Measurements from ENCODE around the gene MROH9.

Gene MROH9

GRCh38 chr1:170967042-170967910 is 31.9 kb downstream of the MROH9 start:
- Histone ChIP-seq H3K27me3 (ENCODE audit: control insufficient read depth, insufficient read depth, low read length) (no peaks in the 10 kb centered on the region), H3K9me3 (ENCODE audit: control insufficient read depth, insufficient read depth, low read depth, low read length) (no peaks in the 10 kb centered on the region), H3K4me1 (ENCODE audit: control insufficient read depth, insufficient read depth, low read length) (peaks cover 6% of the 10 kb centered on the region; the same call in 1 of the 2 replicates), H3K9ac (ENCODE audit: low read length) (no peak overlapping the region), H3K36me3 (ENCODE audit: control insufficient read depth, insufficient read depth, low read length) (no peaks in the 10 kb centered on the region), H3K4me3 (ENCODE audit: low read depth, low read length) (no peak overlapping the region), H3K27ac (ENCODE audit: low read depth, low read length) (no peak overlapping the region)

- Histone ChIP-seq H3K4me3 (ENCODE audit: low read depth, low read length) (no peak overlapping the region), H3K9ac (ENCODE audit: low read length) (no peak overlapping the region), H3K36me3 (ENCODE audit: control insufficient read depth, insufficient read depth, low read length) (no peaks in the 10 kb centered on the region), H3K27me3 (ENCODE audit: control insufficient read depth, insufficient read depth, low read length) (no peaks in the 10 kb centered on the region), H3K4me1 (ENCODE audit: control insufficient read depth, insufficient read depth, low read length) (peaks cover 6% of the 10 kb centered on the region; the same call in 1 of the 2 replicates), H3K9me3 (ENCODE audit: control insufficient read depth, insufficient read depth, low read depth, low read length) (peaks cover under 1% of the 10 kb centered on the region; the same call in 1 of the 2 replicates), H3K27ac (ENCODE audit: low read depth, low read length) (no peak overlapping the region)
Observed at GRCh38 chr1:170970256-170970655, 34.9 kb downstream of the MROH9 start.

DNA sequence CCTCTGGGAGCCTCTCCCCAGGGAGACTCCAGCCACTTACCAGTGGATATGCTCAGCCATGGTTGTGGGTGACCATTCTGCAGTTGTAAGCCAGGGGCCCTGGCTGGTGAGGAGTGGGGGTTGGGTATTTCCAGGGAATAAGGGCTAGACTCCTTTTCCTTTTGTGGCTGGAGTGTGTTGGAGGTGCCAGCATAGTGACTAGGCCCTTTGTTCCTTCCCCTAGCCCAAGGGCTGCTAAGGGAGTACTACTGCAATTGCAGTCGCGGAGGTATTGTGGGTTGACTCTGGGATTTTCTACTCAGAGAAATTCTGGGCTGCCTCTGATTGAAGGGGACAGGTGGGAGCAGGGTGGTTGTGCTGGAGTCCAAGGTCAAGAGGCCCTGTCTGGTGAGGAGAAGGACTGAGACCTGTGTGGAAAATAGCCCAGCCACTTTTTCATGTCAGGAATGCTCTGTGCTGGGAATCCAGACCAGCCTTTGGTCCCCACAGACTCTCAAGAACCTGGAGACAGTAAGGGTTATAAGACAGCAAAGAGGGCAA is 43.1 kb downstream of the MROH9 start:
- Histone ChIP-seq H3K4me3 (ENCODE audit: low read depth, low read length) (no peak overlapping the region), H3K9me3 (ENCODE audit: control insufficient read depth, insufficient read depth, low read depth, low read length) (peaks cover 4% of the 10 kb centered on the region; the same call in 1 of the 2 replicates), H3K36me3 (ENCODE audit: control insufficient read depth, insufficient read depth, low read length) (no peaks in the 10 kb centered on the region), H3K9ac (ENCODE audit: low read length) (no peak overlapping the region), H3K27me3 (ENCODE audit: control insufficient read depth, insufficient read depth, low read length) (no peaks in the 10 kb centered on the region), H3K27ac (ENCODE audit: low read depth, low read length) (no peak overlapping the region), H3K4me1 (ENCODE audit: control insufficient read depth, insufficient read depth, low read length) (no peaks in the 10 kb centered on the region)

DNA sequence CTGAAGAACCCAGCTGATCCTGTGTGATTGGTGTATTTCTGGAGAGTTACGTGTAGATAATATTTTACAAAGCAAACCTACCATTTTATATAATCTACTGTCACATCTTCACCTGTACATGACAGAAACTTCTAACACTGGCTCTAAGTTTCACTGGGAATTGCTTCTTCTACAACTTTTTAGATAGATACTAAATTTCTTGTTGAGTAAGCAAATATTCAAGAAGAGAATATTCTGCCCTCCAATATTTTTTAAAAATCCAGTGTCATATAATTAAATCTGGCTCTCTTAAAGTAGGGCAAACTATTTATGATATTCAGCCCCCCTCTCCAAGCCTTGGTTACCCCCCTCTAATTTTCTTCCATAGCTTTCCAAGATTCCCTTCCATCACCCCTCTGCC is 50.1 kb downstream of the MROH9 start:
- Histone ChIP-seq H3K9ac (ENCODE audit: low read length) (no peak overlapping the region), H3K4me1 (ENCODE audit: control insufficient read depth, insufficient read depth, low read length) (no peaks in the 10 kb centered on the region), H3K36me3 (ENCODE audit: control insufficient read depth, insufficient read depth, low read length) (no peaks in the 10 kb centered on the region), H3K27ac (ENCODE audit: low read depth, low read length) (no peak overlapping the region), H3K27me3 (ENCODE audit: control insufficient read depth, insufficient read depth, low read length) (no peaks in the 10 kb centered on the region), H3K4me3 (ENCODE audit: low read depth, low read length) (no peak overlapping the region), H3K9me3 (ENCODE audit: control insufficient read depth, insufficient read depth, low read depth, low read length) (no peaks in the 10 kb centered on the region)

GRCh38 chr1:170986901-170987300 is 51.6 kb downstream of the MROH9 start:
- Histone ChIP-seq H3K27ac (ENCODE audit: low read depth, low read length) (no peak overlapping the region), H3K27me3 (ENCODE audit: control insufficient read depth, insufficient read depth, low read length) (no peaks in the 10 kb centered on the region), H3K9me3 (ENCODE audit: control insufficient read depth, insufficient read depth, low read depth, low read length) (no peaks in the 10 kb centered on the region), H3K9ac (ENCODE audit: low read length) (no peak overlapping the region), H3K4me3 (ENCODE audit: low read depth, low read length) (no peak overlapping the region), H3K36me3 (ENCODE audit: control insufficient read depth, insufficient read depth, low read length) (no peaks in the 10 kb centered on the region), H3K4me1 (ENCODE audit: control insufficient read depth, insufficient read depth, low read length) (no peaks in the 10 kb centered on the region)

DNA sequence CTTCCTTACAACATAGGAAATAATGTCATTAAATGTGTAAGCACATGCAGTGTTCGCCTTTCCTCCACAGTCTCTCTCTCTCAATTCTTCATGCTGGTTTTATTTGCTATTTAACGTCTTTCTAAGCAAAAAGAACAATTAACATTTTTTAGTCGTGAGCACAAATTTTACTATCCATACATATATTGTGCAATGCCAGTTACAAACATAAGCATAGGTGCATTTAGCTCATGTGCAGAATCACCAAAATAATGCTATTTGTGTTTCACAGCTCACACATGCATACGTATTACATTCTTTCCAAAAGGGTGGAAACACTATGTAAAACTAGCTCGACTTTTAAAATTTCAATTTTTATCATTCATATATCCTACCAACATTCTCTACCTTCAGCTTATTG is 52.1 kb downstream of the MROH9 start:
- Histone ChIP-seq H3K36me3 (ENCODE audit: control insufficient read depth, insufficient read depth, low read length) (no peaks in the 10 kb centered on the region), H3K27me3 (ENCODE audit: control insufficient read depth, insufficient read depth, low read length) (no peaks in the 10 kb centered on the region)

GRCh38 chr1:170993151-170993550 is 57.8 kb downstream of the MROH9 start:
- Histone ChIP-seq H3K27ac (ENCODE audit: low read depth, low read length) (no peak overlapping the region), H3K9me3 (ENCODE audit: control insufficient read depth, insufficient read depth, low read depth, low read length) (no peaks in the 10 kb centered on the region)

More for the DNA sequence above, 52.1 kb downstream of the MROH9 start:
- Histone ChIP-seq H3K4me3 (ENCODE audit: low read depth, low read length) (no peak overlapping the region), H3K4me1 (ENCODE audit: control insufficient read depth, insufficient read depth, low read length) (no peaks in the 10 kb centered on the region), H3K27ac (ENCODE audit: low read depth, low read length) (no peak overlapping the region), H3K9ac (ENCODE audit: low read length) (no peak overlapping the region), H3K9me3 (ENCODE audit: control insufficient read depth, insufficient read depth, low read depth, low read length) (no peaks in the 10 kb centered on the region)

GRCh38 chr1:170993717-170994116 is 58.4 kb downstream of the MROH9 start:
- Histone ChIP-seq H3K27ac (ENCODE audit: low read depth, low read length) (no peak overlapping the region), H3K4me1 (ENCODE audit: control insufficient read depth, insufficient read depth, low read length) (no peaks in the 10 kb centered on the region), H3K27me3 (ENCODE audit: control insufficient read depth, insufficient read depth, low read length) (no peaks in the 10 kb centered on the region), H3K36me3 (ENCODE audit: control insufficient read depth, insufficient read depth, low read length) (no peaks in the 10 kb centered on the region), H3K9ac (ENCODE audit: low read length) (no peak overlapping the region), H3K4me3 (ENCODE audit: low read depth, low read length) (no peak overlapping the region), H3K9me3 (ENCODE audit: control insufficient read depth, insufficient read depth, low read depth, low read length) (no peaks in the 10 kb centered on the region)

More at GRCh38 chr1:170993151-170993550, 57.8 kb downstream of the MROH9 start:
- Histone ChIP-seq H3K9ac (ENCODE audit: low read length) (no peak overlapping the region), H3K27me3 (ENCODE audit: control insufficient read depth, insufficient read depth, low read length) (no peaks in the 10 kb centered on the region), H3K4me1 (ENCODE audit: control insufficient read depth, insufficient read depth, low read length) (no peaks in the 10 kb centered on the region), H3K4me3 (ENCODE audit: low read depth, low read length) (no peak overlapping the region), H3K36me3 (ENCODE audit: control insufficient read depth, insufficient read depth, low read length) (no peaks in the 10 kb centered on the region)

DNA sequence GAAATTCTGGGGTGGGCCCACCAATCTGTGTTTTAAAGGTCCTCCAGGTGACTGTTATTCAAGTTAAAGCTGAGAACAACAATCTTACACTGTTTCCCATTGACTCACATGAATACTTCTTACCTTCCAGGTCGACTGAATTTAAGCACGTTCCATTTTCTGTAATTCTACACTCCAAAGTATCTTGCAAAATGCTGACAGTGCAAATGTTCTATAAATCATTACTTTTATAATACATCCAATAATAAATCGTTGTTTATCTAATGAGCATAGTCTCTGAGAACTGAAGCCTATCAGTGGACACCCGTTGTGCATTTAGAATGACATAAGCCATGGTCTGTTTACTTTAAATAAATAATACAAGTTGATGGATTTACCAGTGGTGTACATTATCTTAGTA is 79.5 kb downstream of the MROH9 start:
- H3K9ac ChIP-seq (ENCODE audit: low read length): no peak overlapping the region
- no peak overlapping the region for H3K4me3 ChIP-seq (ENCODE audit: low read depth, low read length)
- H3K9me3 ChIP-seq (ENCODE audit: control insufficient read depth, insufficient read depth, low read depth, low read length): no peaks in the 10 kb centered on the region
- H3K4me1 ChIP-seq (ENCODE audit: control insufficient read depth, insufficient read depth, low read length): peaks cover 7% of the 10 kb centered on the region
- no peaks in the 10 kb centered on the region for H3K27me3 ChIP-seq (ENCODE audit: control insufficient read depth, insufficient read depth, low read length)
- no peaks in the 10 kb centered on the region for H3K36me3 ChIP-seq (ENCODE audit: control insufficient read depth, insufficient read depth, low read length)
- H3K27ac ChIP-seq (ENCODE audit: low read depth, low read length): no peak overlapping the region

- Histone ChIP-seq H3K36me3 (ENCODE audit: control insufficient read depth, insufficient read depth, low read length) (no peaks in the 10 kb centered on the region), H3K4me1 (ENCODE audit: control insufficient read depth, insufficient read depth, low read length) (peaks cover 7% of the 10 kb centered on the region), H3K4me3 (ENCODE audit: low read depth, low read length) (no peak overlapping the region), H3K27me3 (ENCODE audit: control insufficient read depth, insufficient read depth, low read length) (no peaks in the 10 kb centered on the region), H3K27ac (ENCODE audit: low read depth, low read length) (no peak overlapping the region), H3K9ac (ENCODE audit: low read length) (no peak overlapping the region), H3K9me3 (ENCODE audit: control insufficient read depth, insufficient read depth, low read depth, low read length) (no peaks in the 10 kb centered on the region)
Observed at GRCh38 chr1:171017426-171017825, 82.1 kb downstream of the MROH9 start.

- peaks cover 7% of the 10 kb centered on the region for H3K4me1 ChIP-seq (ENCODE audit: control insufficient read depth, insufficient read depth, low read length)
- no peaks in the 10 kb centered on the region for H3K36me3 ChIP-seq (ENCODE audit: control insufficient read depth, insufficient read depth, low read length)
- no peak overlapping the region for H3K27ac ChIP-seq (ENCODE audit: low read depth, low read length)
- no peaks in the 10 kb centered on the region for H3K27me3 ChIP-seq (ENCODE audit: control insufficient read depth, insufficient read depth, low read length)
- no peak overlapping the region for H3K9ac ChIP-seq (ENCODE audit: low read length)
- no peak overlapping the region for H3K4me3 ChIP-seq (ENCODE audit: low read depth, low read length)
- H3K9me3 ChIP-seq (ENCODE audit: control insufficient read depth, insufficient read depth, low read depth, low read length): no peaks in the 10 kb centered on the region
Observed at GRCh38 chr1:171019971-171020370, 84.6 kb downstream of the MROH9 start.

Data from HUES6 (cell line).